Stimulated activated naive CD4-positive, alpha-beta T cell (primary cell): ENCODE results near the gene CASZ1.

Experiments used
- DNase-seq, 6 experiments: peaks; one replicate each; lab custom pipeline; 2025; lab: John Stamatoyannopoulos, UW

Gene CASZ1

DNA sequence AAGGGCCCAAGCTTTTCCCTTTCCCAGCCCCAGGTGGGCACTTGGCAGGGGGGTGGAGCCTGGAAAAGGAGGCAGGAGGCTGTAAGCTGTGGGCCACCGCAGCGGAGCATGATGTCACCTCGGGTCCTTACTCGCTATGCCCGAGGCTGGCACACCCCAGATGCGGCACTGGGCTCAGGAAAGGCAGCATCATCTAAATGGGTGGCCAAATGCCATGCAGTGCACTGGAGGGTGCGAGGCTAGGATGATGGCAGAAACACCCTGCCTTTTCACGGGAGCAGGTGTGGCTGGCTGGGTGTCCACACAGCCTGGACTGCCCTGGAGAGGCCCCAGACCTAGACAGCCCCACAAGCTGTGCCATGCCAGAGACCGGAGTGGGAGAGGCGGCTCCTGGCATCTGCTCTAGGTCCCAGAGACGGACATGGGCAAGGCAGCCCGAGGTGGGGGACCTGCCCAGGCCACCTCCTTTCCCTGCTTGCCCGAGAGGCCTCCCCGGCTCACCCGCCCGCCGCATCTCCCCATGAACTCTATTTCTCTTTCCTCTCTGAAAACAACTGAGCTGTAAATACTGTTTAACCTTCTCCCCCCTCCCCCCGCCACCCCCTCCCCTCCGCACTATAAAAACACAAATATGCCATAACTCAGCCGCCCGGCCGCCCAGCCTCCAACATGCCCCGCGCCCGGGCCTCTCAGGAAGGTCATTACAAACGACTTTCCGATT is 124.7 kb downstream of the CASZ1 start:
- no peak for DNase-seq

DNA sequence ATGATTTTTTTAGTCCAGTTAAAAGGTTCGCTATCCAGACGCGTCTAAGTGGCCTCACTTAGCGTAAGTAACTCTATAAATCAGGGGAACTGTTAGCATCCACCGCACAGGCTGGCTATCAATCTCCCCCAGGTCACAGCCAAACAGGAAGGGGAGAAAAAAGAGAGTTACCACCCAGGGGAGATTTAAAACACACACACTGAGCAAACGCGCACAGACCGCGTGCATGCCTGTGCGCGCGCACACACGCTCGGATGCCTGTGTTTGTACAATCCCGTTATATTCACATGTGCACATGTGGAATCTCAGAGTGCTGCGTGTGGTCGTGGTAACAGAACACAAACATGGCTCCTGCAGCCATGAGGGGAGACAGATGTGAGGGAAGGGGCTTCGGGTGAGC is 125.4 kb downstream of the CASZ1 start:
- DNase-seq, result no peak

- no peak for DNase-seq
Observed at GRCh38 chr1:10670190-10670589, 126.3 kb downstream of the CASZ1 start.

GRCh38 chr1:10669570-10669969 is 126.9 kb downstream of the CASZ1 start:
- DNase-seq, result no peak

DNA sequence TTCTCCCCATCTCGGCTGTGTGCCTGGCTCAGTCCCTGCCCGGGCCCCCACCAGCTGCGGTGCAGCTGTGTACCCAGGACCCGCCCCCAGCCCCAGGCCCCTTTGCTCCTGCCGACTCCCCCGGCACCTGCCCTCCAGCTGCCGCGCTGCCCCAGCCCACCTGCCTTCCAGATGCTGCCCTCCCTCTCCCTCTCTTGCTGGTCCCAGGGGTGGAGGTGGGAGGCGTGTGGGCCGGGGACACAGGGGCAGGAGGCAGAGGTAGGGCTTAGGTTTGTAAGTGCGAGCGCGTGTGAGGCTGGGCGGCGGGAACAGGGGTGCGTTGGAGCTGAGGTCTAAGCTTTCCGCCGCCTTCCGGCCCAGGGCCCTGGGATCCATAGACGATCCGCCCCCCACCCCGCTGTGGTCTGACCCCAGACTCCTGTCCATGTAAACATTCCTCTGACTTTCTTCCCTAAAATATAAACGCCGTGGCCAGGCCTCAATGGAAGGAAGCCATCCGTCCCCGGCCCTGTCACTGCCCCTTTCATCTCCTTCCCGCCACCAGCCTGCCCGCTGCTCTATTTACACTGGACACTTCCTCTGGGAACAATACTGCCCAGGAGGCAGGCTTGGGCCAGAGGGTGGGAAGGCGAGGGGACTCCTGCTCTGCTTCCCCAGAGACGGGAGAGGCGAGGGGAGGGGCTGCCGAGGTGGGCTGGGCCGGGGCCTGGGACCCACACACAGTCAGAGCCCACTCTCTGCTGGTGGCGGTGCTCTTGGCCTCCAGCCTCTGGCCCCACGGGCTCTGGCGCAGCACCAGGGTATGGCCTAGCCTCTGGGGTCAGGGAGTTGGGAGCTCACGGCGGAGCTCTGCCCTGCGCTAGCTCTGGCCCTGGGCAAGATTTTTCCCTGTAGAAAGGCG is 128.3 kb downstream of the CASZ1 start:
- DNase-seq, result no peak

- no peak for DNase-seq
Observed at GRCh38 chr1:10665930-10666850, 130.3 kb downstream of the CASZ1 start.

DNA sequence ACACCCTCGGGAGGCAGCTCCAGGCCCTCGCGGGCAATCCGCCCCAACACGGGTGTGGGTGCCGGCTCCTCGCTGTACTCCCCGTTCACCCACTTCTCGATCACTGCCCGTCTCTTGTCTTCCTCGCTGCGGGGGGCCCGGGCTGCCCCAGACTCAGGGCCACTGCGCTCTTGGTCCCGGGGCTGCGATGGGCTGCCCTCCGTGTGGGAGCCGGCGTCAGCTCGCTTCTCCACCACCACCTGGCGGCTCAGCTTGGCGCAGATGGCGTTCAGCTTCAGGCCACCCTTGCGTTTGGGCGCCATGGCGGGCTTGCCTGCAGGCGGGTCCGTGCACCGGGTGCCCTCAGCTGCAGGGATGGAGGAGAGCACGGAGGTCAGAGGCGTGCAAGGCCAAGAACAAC is 131.2 kb downstream of the CASZ1 start:
- no peak for DNase-seq

DNA sequence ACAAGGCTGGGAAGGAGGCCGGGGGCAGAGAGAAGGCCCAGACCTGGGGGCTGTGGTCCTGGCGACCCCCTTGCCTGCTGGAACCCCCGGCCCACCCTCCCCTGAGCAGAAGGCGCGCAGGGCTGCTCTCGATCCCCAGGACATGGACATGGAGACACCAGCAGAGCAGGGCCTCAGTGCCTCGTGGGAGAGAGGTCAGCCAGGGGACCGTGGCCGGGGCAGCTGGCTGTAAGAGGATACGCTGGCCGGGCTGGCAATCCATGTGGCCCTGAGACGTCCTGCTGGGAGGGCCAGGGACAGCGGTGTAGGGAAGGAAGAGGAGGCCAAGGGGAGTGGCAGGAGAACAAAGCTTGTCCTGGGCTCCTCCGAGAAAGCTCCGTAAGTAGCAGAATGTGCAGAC is 132.2 kb downstream of the CASZ1 start:
- no peak for DNase-seq

- no peak for DNase-seq
Observed at GRCh38 chr1:10663678-10664035, 132.8 kb downstream of the CASZ1 start.

DNA sequence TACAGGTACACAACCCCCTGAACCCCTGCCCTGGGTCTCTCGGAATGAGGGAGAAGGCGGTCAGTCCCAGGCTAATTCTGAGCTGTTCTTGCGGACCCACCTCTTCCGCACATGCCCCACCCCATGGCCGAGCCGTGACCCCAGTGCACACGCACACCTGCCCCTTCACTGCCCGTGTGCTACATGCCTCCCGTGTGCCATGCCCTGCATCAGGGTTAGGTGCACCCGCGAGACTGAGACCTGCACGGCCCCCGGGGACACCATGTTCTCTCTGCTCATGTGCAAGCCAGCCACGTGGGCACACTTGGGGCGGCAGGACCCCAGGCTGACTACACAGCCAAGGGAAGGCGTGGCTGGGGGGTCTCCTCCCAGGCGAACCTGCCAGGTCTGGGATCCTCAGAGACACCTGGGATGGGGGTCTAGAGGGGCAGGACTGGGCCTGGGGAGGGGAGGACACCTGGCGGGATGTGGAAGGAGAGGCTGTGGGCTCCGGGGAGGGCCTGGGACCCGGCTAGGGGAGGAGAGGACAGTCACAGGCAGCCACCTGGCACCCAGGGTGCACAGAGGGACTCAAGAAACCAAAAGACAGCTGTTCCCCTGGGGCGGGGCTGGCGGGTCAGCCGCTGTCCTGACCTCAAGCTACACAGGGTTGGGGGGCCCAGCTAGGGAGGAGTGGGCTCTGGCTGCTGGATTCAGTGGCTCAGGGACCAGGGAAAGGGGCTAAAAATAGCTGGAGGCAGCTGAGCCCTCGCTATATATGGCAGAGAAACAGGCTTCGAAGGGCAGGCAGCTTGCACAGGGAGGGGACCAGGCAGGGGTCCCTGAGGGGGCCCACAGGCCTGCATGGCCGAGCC is 133.4 kb downstream of the CASZ1 start:
- DNase-seq, result no peak

- DNase-seq, result no peak
Observed at GRCh38 chr1:10662090-10662688, 134.3 kb downstream of the CASZ1 start.

DNA sequence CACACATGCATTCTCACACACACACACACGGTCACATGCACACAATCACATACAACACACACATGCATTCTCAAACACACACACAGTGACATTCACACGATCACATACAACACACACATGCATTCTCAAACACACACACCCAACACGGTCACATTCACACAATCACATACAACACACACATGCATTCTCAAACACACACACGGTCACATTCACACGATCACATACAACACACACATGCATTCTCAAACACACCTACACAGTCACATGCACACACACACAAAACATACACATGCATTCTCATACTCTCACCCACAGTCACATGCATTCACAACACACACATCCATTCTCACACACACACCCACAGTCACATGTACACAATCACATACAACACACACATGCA is 135.0 kb downstream of the CASZ1 start:
- no peak for DNase-seq

DNA sequence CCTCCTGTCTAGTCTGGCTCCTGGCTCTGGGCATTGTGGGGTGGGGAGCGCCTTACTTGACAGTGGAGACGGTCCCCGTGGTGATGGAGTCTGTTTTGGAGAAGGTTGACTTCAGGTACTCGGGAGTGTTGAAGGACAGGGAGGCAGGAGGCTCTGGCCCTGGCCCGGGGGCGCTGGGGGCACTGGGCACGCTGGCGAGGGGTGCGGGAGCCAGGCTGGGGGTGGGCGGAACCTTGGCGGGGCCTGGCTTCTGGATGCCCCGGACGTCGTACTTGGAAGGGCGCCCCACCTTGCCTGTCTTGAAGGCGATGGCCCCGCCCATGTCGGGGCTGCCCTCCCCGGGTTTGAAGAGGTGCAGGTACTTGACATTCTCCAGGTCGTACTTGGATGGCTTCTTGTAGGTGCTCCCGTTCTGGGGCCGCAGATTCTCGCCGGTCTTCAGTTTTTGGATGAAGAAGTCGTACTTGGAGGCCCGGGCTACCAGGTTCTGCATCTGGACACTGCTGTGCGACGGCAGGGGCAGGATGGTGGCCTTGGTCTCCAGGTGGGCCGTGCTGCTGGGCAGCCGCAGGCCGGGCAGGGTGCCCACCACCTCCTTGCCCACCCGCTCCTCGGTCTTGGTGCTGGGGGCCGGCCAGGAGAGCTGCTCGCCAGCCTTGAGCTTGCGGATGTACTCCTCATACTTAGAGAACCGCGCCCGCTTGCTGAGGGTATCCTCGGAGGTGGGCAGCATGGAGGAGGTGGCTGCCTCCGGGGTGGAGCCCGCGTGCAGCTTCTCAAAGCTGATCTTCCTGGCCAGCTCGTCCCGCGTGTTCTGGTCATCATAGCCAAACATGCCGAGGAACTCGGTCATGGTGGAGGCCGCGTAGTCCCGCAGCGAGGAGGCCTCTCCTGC is 136.6 kb downstream of the CASZ1 start:
- no peak for DNase-seq

GRCh38 chr1:10659218-10659617 is 137.2 kb downstream of the CASZ1 start:
- no peak for DNase-seq

DNA sequence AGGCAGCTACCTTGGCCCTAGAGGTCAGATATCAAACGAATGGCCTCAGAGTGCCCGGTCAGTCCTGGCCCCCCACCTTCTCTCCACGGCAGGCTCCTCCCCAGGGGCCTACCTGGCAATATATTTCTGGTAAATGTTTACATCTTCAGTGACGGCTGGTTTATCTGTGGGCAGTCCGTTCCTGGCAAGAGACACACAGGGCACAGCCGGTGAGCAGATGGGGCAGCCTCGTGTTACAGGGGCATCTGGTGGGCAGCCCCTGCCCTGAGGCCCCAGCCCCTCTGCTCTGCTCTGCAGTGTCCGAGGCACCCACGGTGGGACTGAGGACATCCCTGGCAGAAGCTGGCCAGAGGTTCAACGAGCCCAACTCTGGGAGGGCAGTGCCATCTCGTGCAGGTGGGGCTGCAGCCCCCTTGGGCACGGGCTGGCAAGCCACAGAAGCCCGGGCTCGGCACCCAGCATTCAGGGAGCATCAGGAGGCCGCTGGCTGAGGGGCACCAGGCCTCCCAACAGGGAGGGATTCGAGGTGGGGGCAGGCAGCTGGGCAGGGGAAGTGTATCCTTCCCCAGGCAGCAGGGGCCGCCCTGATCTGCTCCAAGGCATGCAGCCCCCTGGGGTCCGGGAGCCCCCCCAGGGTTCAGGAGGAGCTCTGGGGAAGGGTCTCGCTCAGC is 137.9 kb downstream of the CASZ1 start:
- DNase-seq, result no peak

GRCh38 chr1:10657088-10657847 is 139.2 kb downstream of the CASZ1 start:
- DNase-seq, result no peak

GRCh38 chr1:10656431-10656830 is 140.0 kb downstream of the CASZ1 start:
- no peak for DNase-seq

- no peak for DNase-seq
Observed at GRCh38 chr1:10655002-10655401, 141.4 kb downstream of the CASZ1 start.
